IgD-negative memory B cell (primary cell): ENCODE measurements around the gene RAD51B. TPM values are rescaled to one million over a fixed set of nuclear protein-coding genes. Genes with fewer than 3 reads are reported as not detected.

Experiments
- H3K27ac Mint-ChIP-seq, 3 donors: one replicate each; pipeline ENCODE4 v1.8.0; 2020 to 2022; ENCODE audit warnings: mild to moderate bottlenecking in 3 of 3, mixed read lengths in 3 of 3, moderate library complexity in 1 of 3
- H3K27me3 Mint-ChIP-seq: one replicate; pipeline ENCODE4 v1.8.0; 2021; ENCODE audit warnings: mixed read lengths
- H3K36me3 Mint-ChIP-seq: one replicate; pipeline ENCODE4 v1.8.0; 2020; ENCODE audit warnings: mild to moderate bottlenecking, mixed read lengths
- H3K4me1 Mint-ChIP-seq, 3 donors: one replicate each; pipeline ENCODE4 v1.8.0; 2020 to 2022; ENCODE audit warnings: mixed read lengths in 3 of 3, mild to moderate bottlenecking in 1 of 3
- H3K4me3 Mint-ChIP-seq, 4 donors: one replicate each; pipeline ENCODE4 v1.8.0; 2020 to 2022; ENCODE audit warnings: mild to moderate bottlenecking in 4 of 4, mixed read lengths in 4 of 4, moderate library complexity in 3 of 4
- H3K9me3 Mint-ChIP-seq, 3 donors: one replicate each; pipeline ENCODE4 v1.8.0; 2020 to 2021; ENCODE audit warnings: mixed read lengths in 3 of 3, mild to moderate bottlenecking in 1 of 3
- polyA plus RNA-seq: library from polyadenylated mRNA; unstranded; fragments of 300-500 nt; fragmentation: Illumina TruSeq; gene quantifications from one replicate; pipeline ENCODE4 v1.2.3, GENCODE V29; 2021

Gene RAD51B
- polyA plus RNA-seq, 1 donor from 2014 or later: 24.9 TPM

GRCh38 chr14:68506645-68507419, 687.3 kb downstream of the RAD51B start:
- Mint-ChIP-seq H3K9me3 (no peaks in the 10 kb centered on the region), H3K27ac (peak overlapping the region; percentile 53 to 92 (median 91)), H3K27me3 (no peaks in the 10 kb centered on the region), H3K4me3 (peak overlapping the region; percentile 0 to 83 (median 38)), H3K36me3 (no peaks in the 10 kb centered on the region), H3K4me1 (peaks cover 31 to 62% (median 54%) of the 10 kb centered on the region in 3 donors)

GRCh38 chr14:68507544-68508081, 688.0 kb downstream of the RAD51B start:
- Mint-ChIP-seq H3K27ac (peak overlapping the region; percentile 53 to 92 (median 91)), H3K9me3 (no peaks in the 10 kb centered on the region), H3K36me3 (no peaks in the 10 kb centered on the region), H3K27me3 (no peaks in the 10 kb centered on the region), H3K4me3 (peak overlapping the region in 3 of 4 donors; percentile 0 to 58 (median 54)), H3K4me1 (peaks cover 33 to 60% (median 49%) of the 10 kb centered on the region in 3 donors)

- Mint-ChIP-seq H3K27me3 (no peaks in the 10 kb centered on the region), H3K4me1 (peaks cover 39 to 64% (median 56%) of the 10 kb centered on the region in 3 donors), H3K27ac (peak overlapping the region in 2 of 3 donors; percentile 24 to 41), H3K4me3 (peak overlapping the region in 1 of 4 donors; percentile 34), H3K36me3 (no peaks in the 10 kb centered on the region), H3K9me3 (no peaks in the 10 kb centered on the region)
Observed at GRCh38 chr14:68508581-68508980, 689.0 kb downstream of the RAD51B start.

- H3K36me3 Mint-ChIP-seq: no peaks in the 10 kb centered on the region
Observed at GRCh38 chr14:68509188-68509983, 689.8 kb downstream of the RAD51B start.

GRCh38 chr14:68510201-68511128, 690.9 kb downstream of the RAD51B start:
- Mint-ChIP-seq H3K27me3 (no peaks in the 10 kb centered on the region), H3K4me3 (no peak overlapping the region)

More at GRCh38 chr14:68509188-68509983, 689.8 kb downstream of the RAD51B start:
- Mint-ChIP-seq H3K4me1 (peaks cover 40 to 68% (median 60%) of the 10 kb centered on the region in 3 donors), H3K4me3 (peak overlapping the region in 1 of 4 donors; percentile 34), H3K9me3 (no peaks in the 10 kb centered on the region), H3K27ac (peak overlapping the region in 2 of 3 donors; percentile 31 to 41), H3K27me3 (no peaks in the 10 kb centered on the region)

GRCh38 chr14:68511129-68512047, 691.8 kb downstream of the RAD51B start:
- Mint-ChIP-seq H3K4me1 (peaks cover 27 to 62% (median 48%) of the 10 kb centered on the region in 3 donors), H3K4me3 (peak overlapping the region in 1 of 4 donors; percentile 38), H3K27ac (peak overlapping the region in 1 of 3 donors; percentile 71), H3K27me3 (no peaks in the 10 kb centered on the region), H3K36me3 (no peaks in the 10 kb centered on the region), H3K9me3 (no peaks in the 10 kb centered on the region)

More at GRCh38 chr14:68510201-68511128, 690.9 kb downstream of the RAD51B start:
- Mint-ChIP-seq H3K27ac (peak overlapping the region in 1 of 3 donors; percentile 71), H3K9me3 (no peaks in the 10 kb centered on the region), H3K4me1 (peaks cover 36 to 71% (median 57%) of the 10 kb centered on the region in 3 donors), H3K36me3 (no peaks in the 10 kb centered on the region)

GRCh38 chr14:68512088-68512487, 692.5 kb downstream of the RAD51B start:
- H3K4me3 Mint-ChIP-seq: peak overlapping the region in 1 of 4 donors; percentile 38
- no peaks in the 10 kb centered on the region for H3K9me3 Mint-ChIP-seq
- no peak overlapping the region for H3K27ac Mint-ChIP-seq
- no peaks in the 10 kb centered on the region for H3K36me3 Mint-ChIP-seq
- H3K27me3 Mint-ChIP-seq: no peaks in the 10 kb centered on the region
- peaks cover 20 to 55% (median 41%) of the 10 kb centered on the region in 3 donors for H3K4me1 Mint-ChIP-seq

- H3K27ac Mint-ChIP-seq: peak overlapping the region; percentile 21 to 92 (median 73)
- H3K9me3 Mint-ChIP-seq: no peaks in the 10 kb centered on the region
- H3K27me3 Mint-ChIP-seq: no peaks in the 10 kb centered on the region
- no peaks in the 10 kb centered on the region for H3K36me3 Mint-ChIP-seq
- H3K4me1 Mint-ChIP-seq: peaks cover 14 to 46% (median 33%) of the 10 kb centered on the region in 3 donors
- peak overlapping the region in 2 of 4 donors; percentile 5 to 80 for H3K4me3 Mint-ChIP-seq
Observed at GRCh38 chr14:68513137-68513536, 693.6 kb downstream of the RAD51B start.

GRCh38 chr14:68513838-68514607, 694.4 kb downstream of the RAD51B start:
- Mint-ChIP-seq H3K4me1 (peaks cover 14 to 46% (median 29%) of the 10 kb centered on the region in 3 donors), H3K27ac (peak overlapping the region; percentile 9 to 92 (median 73)), H3K9me3 (no peaks in the 10 kb centered on the region), H3K27me3 (no peaks in the 10 kb centered on the region), H3K36me3 (no peaks in the 10 kb centered on the region), H3K4me3 (peak overlapping the region in 3 of 4 donors; percentile 2 to 80 (median 3))

- Mint-ChIP-seq H3K36me3 (no peaks in the 10 kb centered on the region), H3K27ac (peak overlapping the region in 2 of 3 donors; percentile 9 to 88), H3K27me3 (no peaks in the 10 kb centered on the region), H3K4me1 (peaks cover 21 to 46% (median 26%) of the 10 kb centered on the region in 3 donors), H3K9me3 (no peaks in the 10 kb centered on the region), H3K4me3 (no peak overlapping the region)
Observed at GRCh38 chr14:68514608-68515194, 695.1 kb downstream of the RAD51B start.

GRCh38 chr14:68516342-68516741, 696.8 kb downstream of the RAD51B start:
- no peak overlapping the region for H3K27ac Mint-ChIP-seq
- peaks cover 26 to 50% (median 30%) of the 10 kb centered on the region in 3 donors for H3K4me1 Mint-ChIP-seq
- no peaks in the 10 kb centered on the region for H3K36me3 Mint-ChIP-seq
- H3K4me3 Mint-ChIP-seq: no peak overlapping the region
- no peaks in the 10 kb centered on the region for H3K9me3 Mint-ChIP-seq
- no peaks in the 10 kb centered on the region for H3K27me3 Mint-ChIP-seq

- no peak overlapping the region for H3K4me3 Mint-ChIP-seq
- no peaks in the 10 kb centered on the region for H3K36me3 Mint-ChIP-seq
- no peak overlapping the region for H3K27ac Mint-ChIP-seq
- no peaks in the 10 kb centered on the region for H3K9me3 Mint-ChIP-seq
- no peaks in the 10 kb centered on the region for H3K27me3 Mint-ChIP-seq
- H3K4me1 Mint-ChIP-seq: peaks cover 20 to 45% (median 34%) of the 10 kb centered on the region in 3 donors
Observed at GRCh38 chr14:68518166-68518565, 698.6 kb downstream of the RAD51B start.
